ENCODE measurements around the gene CENPU. TPM values are rescaled to one million over a fixed set of nuclear protein-coding genes. Genes with fewer than 3 reads are reported as not detected.

The CENPU gene
- total and polyA plus RNA-seq, 2 of the 8 experiments (the other 6 are each of a cell fraction or from before 2014, with no cell fraction given) = 32.1 to 122 TPM

- Histone ChIP-seq H3K4me2 (ENCODE audit: insufficient read depth in 1 of 2, low read depth in 2 of 2, low read length in 2 of 2) (no peak overlapping the region), H3K4ac (replicated peaks; ENCODE audit: insufficient read length, low read depth, low read length) (no peak overlapping the region), H2BK20ac (ENCODE audit: low read length) (no peak overlapping the region), H3K4me1 (replicated peaks in 1 of 4; ENCODE audit: control insufficient read depth in 3 of 4, insufficient read depth in 4 of 4, low read length in 3 of 4) (peaks cover 9 to 14% (median 11%) of the 10 kb centered on the region in 4 experiments), H2AFZ (ENCODE audit: low read length) (no peak overlapping the region), H3K18ac (ENCODE audit: extremely low read depth, low read length) (no peak overlapping the region), H3K9ac (replicated peaks in 1 of 4; ENCODE audit: extremely low read depth in 1 of 4, low read depth in 3 of 4, low read length in 3 of 4) (no peak overlapping the region), H2AK5ac (ENCODE audit: low read depth, low read length) (no peak overlapping the region), H3K9me3 (ENCODE audit: insufficient read depth in 2 of 2, low read depth in 1 of 2, low read length in 1 of 2) (no peaks in the 10 kb centered on the region), H3K23me2 (ENCODE audit: low read depth, low read length) (no peaks in the 10 kb centered on the region), H3K27ac (ENCODE audit: low read depth, low read length) (no peak overlapping the region), H3K14ac (ENCODE audit: insufficient read length) (no peak overlapping the region), H3K27me3 (replicated peaks in 1 of 4; ENCODE audit: control insufficient read depth in 3 of 4, extremely low read depth in 1 of 4, insufficient read depth in 3 of 4, low read length in 3 of 4) (peaks cover 0 to 1% (median 0%) of the 10 kb centered on the region in 4 experiments; a peak in 3 of 7 replicates), H2BK5ac (ENCODE audit: low read depth, low read length) (no peak overlapping the region), H3K4me3 (ENCODE audit: extremely low read depth in 1 of 4, insufficient read depth in 2 of 4, low read depth in 3 of 4, low read length in 4 of 4) (no peak overlapping the region), H4K5ac (ENCODE audit: insufficient read length, low read depth, low read length) (no peak overlapping the region), H2BK15ac (ENCODE audit: low read length) (no peak overlapping the region), H2BK12ac (ENCODE audit: low read depth, low read length) (no peak overlapping the region), H4K20me1 (replicated peaks in 1 of 2; ENCODE audit: control insufficient read depth in 1 of 2, insufficient read depth in 2 of 2, low read length in 2 of 2) (no peaks in the 10 kb centered on the region), H3K23ac (ENCODE audit: insufficient read length) (no peak overlapping the region), H3K56ac (replicated peaks; ENCODE audit: insufficient read length, low read depth, low read length) (no peak overlapping the region), H4K8ac (ENCODE audit: extremely low read depth, insufficient read depth, low read length) (no peak overlapping the region), H3K79me1 (ENCODE audit: low read depth, low read length) (no peaks in the 10 kb centered on the region), H4K91ac (replicated peaks; ENCODE audit: insufficient read length, low read length) (no peak overlapping the region), H2BK120ac (replicated peaks; ENCODE audit: low read depth, low read length) (no peak overlapping the region), H3K79me2 (ENCODE audit: control insufficient read depth in 1 of 2, insufficient read depth in 2 of 2, low read length in 2 of 2) (no peaks in the 10 kb centered on the region), H3K36me3 (ENCODE audit: control insufficient read depth in 2 of 4, insufficient read depth in 4 of 4, low read length in 3 of 4) (no peaks in the 10 kb centered on the region)
- ChIA-PET POLR2A (ENCODE audit: partially characterized antibody) (interaction anchor here (0.7 to 1.1 kb wide), 2 partner anchors 17 to 19 kb away, joined by 4 read pairs; partner anchors contain the start of gene CENPU), CTCF (ENCODE audit: partially characterized antibody) (interaction anchor here (0.9 to 1.9 kb wide), 4 partner anchors 185 to 345 kb away, joined by 3 to 4 read pairs (median 4); no protein-coding TSS in a partner anchor)
- no peak for TF ChIP-seq CTBP2 (IDR thresholded peaks at IDR 0.05; ENCODE audit: borderline replicate concordance, insufficient read depth, insufficient read length, low read length)
- no peak for TF ChIP-seq TAF7 (optimal IDR thresholded peaks at IDR 0.05; ENCODE audit: borderline replicate concordance, low read depth, low read length)
- TF ChIP-seq YY1 (IDR thresholded peaks at IDR 0.05; ENCODE audit: low read depth, low read length) = no peak
- TF ChIP-seq BCL11A (IDR thresholded peaks at IDR 0.05; ENCODE audit: low read depth in 2 of 2, low read length in 2 of 2) = no peak
- no peak for TF ChIP-seq JUN (IDR thresholded peaks at IDR 0.05; ENCODE audit: low read depth, low read length)
- TF ChIP-seq EGR1 (IDR thresholded peaks at IDR 0.05; ENCODE audit: borderline replicate concordance, low read depth, low read length) = no peak
- TF ChIP-seq EZH2 (IDR thresholded peaks at IDR 0.05; ENCODE audit: low read depth, low read length, severe bottlenecking) = no peak
- TF ChIP-seq FOSL1 (IDR thresholded peaks at IDR 0.05; ENCODE audit: insufficient read depth, low read depth, low read length) = no peak
- TF ChIP-seq USF2 (IDR thresholded peaks at IDR 0.05; ENCODE audit: low read length) = no peak
- no peak for FAIRE-seq
- no peak for DNase-seq (ENCODE audit: low read depth in 1 of 2, low spot score in 2 of 2)
- WGBS, 2 experiments (ENCODE audit: extremely low coverage in 1 of 2, insufficient coverage in 1 of 2, insufficient read length in 1 of 2, insufficient replicate concordance in 2 of 2, low coverage in 1 of 2, low lambda C conversion rate in 2 of 2, missing lambda C conversion rate in 1 of 2) = 80% methylated on average over 6 of the region's 6 CpGs; no CpG with 5 or more reads in 1 of the 2 experiments
These were observed 17.7 kb upstream of the CENPU start for GRCh38 chr4:184751585-184751956.

Data from H1 (cell line).